Cortex of kidney (tissue), 1 donor: Measurements from ENCODE around the gene PRDM12.

Experiments used
- DNase-seq: peaks from one replicate; lab custom pipeline; 2025; lab: John Stamatoyannopoulos, UW

PRDM12 gene

DNA sequence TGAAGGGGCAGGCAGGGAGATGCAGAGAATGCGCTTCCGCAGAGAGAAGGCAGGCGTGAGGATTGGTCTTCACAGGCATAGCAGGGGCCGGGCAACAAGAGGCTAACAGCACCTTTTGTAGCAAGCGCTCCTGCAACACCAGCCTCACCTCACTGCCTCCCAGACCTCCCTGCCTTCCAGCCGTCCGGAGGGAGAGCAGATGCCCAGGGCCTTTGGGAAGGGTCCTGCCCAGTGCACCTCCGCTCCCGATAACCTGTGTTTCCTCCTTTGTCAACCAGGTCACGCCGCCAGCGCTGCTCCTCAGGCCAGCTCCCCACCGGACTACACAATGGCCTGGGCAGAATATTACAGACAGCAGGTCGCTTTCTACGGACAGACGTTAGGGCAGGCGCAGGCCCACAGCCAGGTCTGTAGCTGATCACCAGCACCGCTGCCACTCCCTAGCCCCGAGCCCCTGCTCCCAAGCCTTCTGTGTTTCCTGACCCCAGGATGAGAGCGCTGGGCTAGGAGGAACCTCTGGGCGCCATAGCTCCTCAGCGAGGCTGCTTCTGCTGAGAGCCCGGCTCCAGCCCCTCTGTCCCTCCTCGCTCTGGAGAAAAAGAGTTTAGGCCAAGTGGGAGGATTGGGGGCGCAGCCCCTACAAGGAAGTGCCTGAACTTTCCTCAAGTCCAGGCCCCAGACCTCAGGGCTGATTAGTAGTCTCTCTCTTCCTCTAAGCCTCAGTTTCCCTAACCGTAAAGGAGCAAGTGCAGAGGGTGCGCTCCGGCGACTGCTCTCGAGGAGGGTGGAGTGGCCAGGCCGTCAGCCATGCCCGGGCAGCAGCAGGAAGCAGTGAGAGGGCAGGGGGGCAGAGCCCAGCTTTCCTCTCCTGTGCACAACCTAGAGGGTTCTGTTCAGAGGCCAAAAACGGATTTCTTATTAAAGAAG, 28.4 kb upstream of the PRDM12 start:
- DNase-seq: no peak

DNA sequence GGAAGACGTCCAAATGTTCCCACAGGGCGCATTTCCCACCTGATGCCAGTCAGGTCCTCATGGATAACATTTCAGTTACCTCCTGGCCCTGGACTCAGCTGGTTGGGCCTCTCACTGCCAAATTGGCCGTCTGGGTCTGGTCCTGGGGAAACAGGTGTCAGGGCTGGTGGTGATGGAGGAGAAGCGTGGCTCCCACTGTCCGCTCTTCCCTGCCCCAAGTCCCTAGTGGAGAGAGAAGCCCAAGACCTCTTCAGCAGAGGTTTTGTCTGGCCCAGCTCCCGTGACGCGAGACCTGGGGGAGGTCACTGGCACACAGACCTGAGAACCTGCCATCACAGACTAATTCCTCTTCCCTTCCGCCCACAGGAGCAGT, 27.8 kb upstream of the PRDM12 start:
- no peak for DNase-seq

DNA sequence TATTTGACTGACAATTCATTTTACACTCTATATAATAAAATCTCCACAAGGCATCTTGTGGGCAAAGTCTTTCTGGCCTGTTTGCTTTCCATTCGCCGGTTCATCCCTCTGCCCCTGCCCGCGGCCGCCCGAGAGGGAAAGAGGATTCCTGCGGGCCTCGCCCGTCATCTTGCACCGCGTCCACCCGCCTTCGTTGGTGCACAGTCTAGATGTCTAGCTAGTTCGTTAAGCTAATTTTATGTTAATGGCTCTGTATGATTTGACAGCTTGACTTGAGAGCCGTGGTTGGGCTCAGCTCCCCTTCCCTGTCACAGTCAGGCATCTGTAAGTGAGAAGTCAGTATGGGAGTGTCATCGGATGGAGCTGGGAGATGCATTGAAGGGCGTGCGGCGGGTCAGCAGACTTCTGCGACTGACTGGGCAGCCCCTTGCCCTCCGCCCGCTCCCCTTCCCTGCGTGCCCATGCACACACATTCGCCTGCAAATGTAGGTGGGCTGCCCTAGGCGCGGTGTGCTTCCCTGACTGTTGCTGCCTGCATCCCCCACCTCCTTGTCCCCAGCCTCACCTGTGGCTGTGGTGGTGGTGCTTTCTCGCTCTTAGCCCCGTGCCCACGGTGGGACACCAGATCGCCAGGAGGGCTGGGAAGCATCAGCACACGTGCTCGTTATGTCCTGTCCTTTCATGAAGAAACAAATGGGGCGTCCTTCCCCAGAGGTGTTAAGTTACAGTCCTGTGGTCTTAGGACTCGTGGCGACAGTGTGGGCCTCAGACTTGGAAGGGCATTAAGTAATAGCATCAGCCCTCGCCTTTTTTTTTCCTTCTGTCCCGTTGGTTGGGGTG, 25.9 kb upstream of the PRDM12 start:
- no peak for DNase-seq

DNA sequence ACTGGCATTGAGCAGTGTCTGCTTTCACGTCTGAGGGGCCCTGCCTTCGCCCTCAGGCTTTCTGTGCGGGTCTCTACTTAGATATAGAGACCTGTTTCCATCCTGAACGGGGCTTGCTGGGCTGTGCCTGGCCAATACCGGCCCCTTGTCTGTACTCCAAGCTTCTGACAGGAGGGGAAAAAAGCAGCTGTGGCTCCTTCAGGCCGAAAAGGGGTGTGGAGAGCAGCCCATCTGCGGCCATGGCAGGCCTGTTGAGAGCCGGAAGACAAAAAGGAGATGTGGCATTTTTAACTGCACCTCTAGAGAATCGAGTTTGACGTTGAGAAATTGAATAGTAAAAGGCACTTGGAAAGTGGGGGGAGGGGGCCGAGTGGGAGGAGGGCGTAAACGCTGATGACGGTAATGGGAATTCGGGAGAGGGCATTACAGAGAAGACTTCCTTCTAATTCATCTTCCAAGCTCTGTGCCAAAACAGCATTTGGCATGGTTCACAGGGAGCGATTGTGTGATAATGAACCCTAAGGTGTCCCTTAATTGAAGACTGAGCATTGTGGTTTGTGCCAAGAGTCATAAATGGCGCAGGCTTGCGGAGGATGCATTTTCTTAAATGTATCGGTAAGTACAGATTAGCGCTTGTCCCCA, 25.1 kb upstream of the PRDM12 start:
- no peak for DNase-seq

DNA sequence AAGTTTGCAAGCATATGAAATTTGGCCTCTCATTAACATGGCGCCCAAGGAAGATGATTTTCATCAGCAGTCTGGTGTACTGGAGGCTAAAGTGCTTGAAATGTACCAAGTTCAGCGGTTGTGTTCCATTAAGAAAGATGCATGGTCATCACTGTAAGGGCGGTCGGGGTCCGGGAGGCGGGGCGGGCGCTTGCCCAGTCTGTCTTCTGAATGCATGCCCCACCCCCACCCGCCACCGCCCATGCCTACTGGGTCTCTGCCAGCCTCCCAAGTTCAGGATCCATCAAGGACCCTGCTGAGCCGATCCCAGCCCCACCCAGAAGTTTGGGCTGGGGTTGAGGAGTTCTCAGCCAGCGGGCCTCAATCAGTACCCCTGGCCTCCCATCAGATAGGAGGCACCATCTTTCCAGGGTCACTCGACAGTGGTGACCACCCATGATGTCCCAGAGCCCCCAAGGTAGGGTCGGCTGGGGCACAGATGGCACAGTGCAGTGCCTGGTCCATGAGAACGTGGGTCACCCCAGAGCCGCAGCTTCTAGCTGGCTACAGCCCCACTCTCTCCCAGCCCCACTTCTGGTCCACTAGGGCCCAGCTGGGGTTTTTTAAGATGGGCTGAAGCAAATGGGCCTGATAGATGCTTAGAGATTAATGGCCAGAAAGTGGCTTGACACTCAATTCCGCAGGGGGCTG, 24.4 kb upstream of the PRDM12 start:
- DNase-seq: no peak

DNA sequence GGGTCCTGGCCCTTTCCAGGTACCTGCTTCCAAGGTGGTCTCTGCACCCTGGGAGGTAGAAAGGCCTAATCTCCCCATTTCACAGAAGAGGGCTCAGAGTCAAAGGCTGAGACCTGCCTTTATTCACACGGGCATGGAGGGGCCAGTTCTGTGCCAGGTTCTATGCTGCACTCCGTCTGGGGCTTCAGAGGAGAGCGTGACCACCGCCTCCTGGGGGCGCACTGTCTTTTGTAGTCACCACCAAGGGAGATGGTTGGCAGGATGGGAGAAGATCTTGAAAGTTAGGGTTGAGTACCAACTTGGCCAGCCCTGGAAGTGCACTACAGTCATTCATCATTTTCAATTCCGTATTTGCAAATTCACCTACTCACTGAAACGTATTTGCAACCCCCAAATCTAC, 23.7 kb upstream of the PRDM12 start:
- DNase-seq: no peak

DNA sequence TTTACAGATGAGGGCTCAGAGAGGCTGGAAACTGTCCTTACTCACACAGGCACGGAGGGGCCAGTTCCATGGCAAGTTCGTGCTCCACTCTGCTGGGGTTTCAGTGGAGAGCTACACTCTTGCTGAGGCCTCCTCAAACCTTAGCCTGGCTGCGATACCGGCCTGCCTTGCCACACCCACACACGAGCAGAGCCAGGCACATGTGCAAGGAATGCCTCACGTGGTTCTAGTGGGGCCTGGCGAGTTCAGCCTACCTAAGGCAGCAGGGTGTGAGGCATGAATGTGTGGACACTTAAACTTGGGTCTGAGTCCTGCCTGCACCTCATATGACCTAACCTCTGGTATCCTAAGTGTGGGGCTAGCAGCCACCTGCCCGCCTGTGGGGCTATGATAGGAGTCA, 21.5 kb upstream of the PRDM12 start:
- no peak for DNase-seq

DNA sequence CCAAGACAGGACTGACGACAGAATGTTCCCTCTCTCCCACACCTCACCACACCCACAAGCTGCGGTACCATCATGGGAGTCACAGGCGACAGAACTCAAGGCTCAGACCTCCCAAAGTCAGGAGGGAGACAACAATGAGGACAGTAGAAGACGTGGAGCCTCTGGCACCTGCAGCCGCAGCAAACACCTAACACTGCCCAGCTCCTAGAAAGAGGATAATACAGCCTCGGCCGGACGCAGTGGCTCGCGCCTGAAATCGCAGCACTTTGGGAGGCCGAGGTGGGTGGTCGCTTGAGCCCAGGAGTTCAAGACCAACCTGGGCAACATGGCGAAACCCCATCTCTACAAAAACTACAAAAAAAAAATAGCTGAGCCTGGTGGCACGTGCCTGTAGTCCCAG, 13.2 kb upstream of the PRDM12 start:
- DNase-seq: no peak

DNA sequence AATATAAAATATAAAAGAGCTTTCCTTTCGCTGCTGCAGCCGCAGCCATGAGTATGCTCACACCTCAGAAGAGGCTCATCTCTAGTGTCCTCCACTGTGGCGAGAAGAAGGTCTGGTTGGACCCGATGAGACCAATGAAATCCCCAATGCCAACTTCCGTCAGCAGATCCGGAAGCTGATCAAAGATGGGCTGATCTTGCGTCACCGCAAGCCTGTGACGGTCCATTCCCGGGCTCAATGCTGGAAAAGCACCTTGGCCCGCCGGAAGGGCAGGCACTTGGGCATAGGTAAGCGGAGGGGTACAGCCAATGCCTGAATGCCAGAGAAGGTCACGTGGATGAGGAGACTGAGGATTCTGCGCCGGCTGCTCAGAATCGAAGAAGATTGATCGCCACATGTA, 12.6 kb upstream of the PRDM12 start:
- no peak for DNase-seq

DNA sequence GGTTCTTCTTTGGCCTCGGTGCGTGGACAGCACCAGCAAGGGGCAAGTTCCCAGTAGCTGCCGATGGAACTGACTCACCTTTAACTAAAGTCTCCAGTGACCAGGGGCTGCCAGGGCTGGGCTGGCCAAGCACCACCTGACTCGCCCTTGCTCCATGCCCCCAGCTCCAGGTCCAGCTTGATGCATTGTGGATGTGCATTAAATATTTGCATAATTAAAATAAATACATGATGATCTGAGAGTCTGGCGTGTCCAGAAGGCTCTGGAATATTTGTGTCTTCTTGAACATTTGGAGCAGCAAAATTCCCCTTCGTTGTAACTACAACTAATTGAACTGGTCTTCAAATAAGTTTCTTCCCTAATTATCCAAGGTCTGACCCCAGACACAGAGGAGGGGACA, 9.5 kb upstream of the PRDM12 start:
- no peak for DNase-seq

DNA sequence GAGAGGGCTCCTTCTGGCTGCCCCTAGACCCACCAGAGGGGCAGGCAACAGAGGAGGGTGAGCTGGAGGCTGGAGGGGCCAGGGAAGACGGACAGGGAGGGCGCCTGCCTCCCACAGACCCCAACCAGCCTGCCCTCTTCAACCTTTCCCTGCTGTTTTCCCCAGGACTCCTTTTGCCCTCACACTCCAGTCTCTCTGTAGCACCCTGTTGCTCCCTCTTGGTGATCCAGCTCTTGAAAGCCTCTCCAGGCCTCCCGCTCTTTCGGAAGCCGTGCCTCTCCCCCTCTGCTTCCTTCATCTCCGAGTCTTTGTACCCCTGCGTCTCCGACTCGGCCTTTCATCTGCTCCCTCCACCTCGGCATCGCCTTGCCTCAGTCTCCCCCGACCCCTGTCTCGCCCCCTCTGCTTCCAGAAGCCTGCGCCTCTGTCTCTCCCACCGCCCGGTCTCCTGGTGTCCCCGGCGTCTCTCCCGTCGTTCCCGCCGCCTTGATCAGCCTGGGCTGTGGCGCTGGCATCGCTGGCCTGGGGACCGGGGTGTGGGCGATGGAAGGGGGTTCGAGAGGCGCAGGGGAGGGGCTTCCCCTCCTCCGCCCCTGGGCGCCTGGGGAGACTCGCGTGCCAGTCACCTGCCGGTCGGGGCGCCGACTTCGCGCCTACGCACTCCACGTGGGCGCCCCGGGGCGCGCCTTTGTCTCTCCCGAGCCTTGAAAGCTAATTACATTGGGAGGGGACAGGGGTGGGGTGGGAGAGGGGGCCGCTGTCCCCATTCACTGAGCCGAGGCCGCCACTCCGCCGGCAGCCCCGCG, 5.3 kb upstream of the PRDM12 start:
- no peak for DNase-seq

DNA sequence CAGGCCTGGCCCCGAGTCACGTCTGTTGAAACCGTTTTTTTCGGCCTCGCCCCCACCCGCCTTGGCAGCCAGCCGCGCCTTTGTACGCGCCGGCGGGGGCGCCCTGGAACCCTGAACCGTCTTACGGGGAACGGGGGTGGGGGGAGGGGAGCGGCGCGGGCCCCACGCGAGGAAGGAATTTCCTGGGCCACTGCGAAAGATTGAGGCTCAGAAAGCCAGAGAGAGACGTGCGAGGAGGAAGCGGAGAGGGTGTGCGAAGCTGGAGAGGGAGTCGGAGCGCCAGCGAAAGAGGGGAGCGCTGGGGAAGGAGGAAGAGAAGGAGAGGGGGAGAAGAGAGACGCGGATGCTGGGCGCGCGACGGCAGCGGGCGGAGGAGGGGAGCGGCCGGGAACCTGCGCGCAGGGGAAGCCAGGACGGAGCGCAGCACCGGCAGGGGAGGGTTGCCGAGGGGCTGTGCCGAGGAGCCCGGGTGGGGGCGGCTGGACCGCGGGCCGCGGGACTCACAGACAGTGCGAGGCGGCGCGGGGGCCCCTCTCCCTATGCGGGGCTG, 4.6 kb upstream of the PRDM12 start:
- DNase-seq: no peak

DNA sequence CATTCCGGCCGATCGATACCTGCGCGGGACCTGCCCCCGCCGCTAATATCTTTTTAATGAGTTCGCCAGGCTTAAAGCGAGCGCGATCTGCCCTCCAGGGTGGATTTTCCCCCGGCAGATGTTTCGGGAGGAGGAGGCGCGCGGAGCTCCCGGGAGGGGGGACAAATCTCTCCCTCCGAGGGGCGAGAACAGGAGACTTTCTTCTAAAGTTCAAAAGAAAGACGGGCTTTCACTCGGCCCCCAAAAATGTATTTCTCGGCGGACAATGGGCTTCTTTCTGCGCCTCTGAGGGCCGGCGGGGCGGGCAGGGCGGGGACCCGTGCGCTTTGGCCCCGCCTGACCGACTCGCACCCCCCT, 4.1 kb upstream of the PRDM12 start:
- DNase-seq: no peak

DNA sequence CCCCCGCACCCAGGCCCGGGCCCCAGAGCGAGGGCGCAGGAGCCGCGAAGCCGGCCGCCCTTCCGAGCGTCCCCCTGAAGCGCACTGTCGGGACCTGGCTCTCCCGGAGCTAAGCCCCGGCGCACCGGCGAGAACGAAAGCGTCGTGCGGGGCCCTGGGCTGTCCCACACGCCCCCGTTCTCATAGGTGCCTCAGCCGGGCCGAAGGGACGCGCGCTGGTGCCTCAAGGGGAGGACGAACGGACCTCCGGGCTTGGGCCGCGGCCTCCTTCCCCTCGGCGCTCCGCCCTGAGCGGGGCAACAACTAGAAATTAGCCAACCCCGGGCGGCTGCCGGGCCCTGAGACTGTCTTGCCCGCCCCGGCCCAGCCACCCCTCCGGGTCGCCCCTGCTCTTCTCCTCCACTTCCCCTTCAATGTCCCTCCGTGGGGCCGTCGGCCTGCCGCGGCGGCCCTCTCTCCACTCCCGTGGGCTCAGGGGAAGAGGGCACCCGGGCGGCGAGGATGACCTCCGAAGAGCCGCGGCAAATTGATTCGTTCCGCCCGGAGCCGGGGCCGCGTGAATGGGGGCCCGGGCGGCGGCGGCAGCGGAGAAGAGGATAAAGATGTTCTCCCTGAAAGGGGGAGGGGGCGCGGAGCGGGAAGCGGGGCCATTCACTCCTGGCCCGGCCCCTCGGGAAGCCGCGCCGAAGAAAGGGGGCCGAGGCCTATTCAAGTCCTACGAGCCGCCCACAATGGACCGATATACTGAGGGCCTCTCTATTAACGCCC, 3.5 kb upstream of the PRDM12 start:
- DNase-seq: no peak

DNA sequence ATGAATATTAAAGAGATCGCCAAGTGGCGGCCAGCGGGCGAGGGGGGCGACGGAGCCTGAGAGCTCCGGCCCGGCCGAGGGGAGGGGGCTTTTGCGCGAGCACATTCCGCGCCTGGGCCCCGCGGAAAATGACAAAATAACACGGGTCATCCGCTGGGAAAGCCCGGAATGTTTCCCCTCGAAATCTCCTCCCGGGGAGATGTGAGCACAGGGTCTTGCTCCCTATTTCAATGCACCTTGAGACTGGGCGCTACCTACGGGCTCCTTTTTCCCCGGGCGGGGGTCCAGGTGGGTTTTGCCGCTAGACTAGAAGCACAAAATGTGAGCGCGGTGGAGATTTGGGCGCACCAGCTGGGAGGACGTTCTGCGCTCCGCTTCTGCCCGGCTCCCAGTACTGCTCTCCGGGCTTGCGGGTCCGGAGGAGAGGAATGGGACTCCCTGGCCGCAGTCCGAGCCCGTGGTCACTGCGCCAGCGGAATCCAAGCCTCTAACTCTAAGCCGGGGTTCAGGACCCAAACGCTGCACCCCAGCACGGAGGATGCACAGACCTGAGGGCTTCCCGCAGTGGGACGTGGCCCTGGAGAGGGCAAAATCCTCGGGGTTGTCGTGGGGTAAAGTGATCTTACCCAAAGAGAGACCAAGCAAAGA, 2.8 kb upstream of the PRDM12 start:
- DNase-seq: no peak

DNA sequence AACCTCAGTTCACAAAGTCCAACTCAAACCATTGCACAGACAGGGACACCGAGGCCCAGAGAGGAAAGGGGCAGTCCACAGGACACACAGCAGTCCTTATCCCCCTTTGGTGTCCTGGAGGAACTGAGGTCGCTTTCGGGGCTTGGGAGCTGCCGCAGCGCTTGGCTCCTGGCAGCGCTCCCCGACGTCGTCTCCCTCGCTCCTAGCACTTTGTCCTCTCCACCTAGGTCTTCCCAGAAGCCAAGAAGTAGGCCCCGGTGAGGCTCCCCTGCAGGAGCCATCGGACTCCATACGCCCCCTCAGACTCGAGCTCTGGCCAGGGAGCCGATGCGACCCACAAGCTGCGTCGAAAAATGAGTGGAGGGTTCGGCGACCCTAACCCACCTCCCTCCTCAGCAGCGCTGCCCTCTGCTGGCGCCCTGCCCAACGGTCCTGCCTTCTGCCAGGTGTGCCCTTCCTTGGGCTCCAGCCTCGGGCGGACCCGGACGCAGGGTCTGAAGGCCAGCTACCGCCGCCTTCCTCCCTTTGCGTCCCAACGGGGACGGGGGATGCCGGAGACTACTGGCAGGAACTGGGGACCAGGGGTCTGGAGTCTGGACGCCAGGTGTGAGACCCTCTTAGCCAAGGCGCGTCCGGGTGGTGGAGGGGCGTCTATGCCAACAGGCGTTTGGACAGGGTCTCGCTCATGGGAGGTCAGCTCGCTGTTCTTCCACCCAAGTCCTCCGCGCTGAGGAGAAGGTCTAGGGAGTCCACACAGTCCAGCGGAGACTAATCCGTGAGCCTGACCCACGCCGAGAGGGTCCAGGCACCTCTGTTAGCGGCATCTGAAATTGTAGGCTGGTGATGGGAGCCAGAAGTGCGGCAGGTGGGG, 2.1 kb upstream of the PRDM12 start:
- no peak for DNase-seq

DNA sequence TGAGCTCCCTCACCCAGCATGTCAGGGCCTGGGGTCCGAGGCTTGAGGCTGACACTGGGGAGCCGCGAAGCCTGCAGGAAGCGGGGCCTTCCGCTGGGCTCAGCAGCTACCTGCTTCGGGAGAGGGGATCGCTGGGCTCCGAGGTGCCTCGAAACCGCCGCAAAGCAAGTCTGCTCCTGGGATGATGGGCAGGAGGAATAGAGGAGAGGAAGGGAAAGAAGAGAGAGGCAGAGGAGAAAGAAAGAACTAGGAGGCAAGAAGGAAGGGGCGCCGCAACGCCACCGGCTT, 1.5 kb upstream of the PRDM12 start:
- no peak for DNase-seq

DNA sequence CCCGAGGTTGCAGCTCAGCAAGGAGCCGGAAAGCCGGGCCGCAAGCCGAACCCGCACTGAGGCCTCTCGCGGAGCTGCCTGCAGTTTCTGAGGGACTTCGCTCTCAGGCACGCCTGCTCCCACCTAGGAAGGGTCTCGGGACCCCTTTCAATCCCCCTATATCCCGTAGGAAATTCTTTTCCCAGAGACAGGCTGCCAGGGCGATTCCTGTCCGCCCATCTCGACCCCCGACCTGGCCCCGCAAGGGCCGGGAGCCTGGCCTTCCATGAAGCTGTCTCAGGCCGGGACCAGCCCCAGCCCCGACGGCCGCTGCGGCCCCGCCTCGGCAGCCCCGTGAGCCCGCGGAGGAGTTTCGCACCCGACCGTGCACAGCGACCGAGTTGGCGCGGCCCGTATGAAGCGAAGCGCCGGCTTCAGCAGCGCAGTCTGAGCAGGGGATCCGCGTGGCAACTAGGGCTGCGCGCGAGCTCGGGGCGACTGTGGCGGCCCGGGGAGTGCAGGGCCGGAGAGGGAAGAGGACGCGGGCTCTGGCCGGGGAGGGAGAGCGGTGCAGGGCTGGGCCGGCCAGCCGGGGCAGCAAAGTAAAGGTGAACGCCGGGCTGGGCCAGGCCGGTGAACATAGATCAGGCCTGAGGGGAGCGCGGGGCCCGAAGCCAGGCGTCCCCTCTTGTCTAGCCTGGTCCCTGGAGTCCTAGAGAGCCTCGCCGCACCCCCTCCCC, 977 bp upstream of the PRDM12 start:
- no peak for DNase-seq

DNA sequence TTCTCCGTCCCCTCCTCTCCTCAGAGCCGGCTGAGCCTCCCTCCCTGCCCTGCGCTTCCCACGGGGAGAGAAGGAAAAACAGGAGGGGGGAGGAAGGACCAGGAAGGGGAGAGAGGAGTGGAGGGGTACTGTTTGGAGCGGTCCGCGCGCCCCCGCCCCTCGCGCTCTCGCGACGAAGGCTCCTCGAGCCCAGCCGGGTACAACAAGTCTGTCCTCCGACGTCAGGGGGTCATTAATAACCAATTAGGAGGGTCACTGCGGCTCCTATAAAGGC, 480 bp upstream of the PRDM12 start:
- no peak for DNase-seq
